NT2/D1 (cell line): ENCODE measurements around the gene MYBPH.

Experiments
- SUZ12 ChIP-seq: IDR thresholded peaks from 2 replicates; pipeline ENCODE4 v1.6.1; 2011; ENCODE audit not compliant: insufficient read length, insufficient read depth; ENCODE audit errors: extremely low read depth
- YY1 ChIP-seq: IDR thresholded peaks from 2 replicates; pipeline ENCODE4 v1.6.1; 2011; ENCODE audit not compliant: insufficient read length, insufficient read depth

DNA sequence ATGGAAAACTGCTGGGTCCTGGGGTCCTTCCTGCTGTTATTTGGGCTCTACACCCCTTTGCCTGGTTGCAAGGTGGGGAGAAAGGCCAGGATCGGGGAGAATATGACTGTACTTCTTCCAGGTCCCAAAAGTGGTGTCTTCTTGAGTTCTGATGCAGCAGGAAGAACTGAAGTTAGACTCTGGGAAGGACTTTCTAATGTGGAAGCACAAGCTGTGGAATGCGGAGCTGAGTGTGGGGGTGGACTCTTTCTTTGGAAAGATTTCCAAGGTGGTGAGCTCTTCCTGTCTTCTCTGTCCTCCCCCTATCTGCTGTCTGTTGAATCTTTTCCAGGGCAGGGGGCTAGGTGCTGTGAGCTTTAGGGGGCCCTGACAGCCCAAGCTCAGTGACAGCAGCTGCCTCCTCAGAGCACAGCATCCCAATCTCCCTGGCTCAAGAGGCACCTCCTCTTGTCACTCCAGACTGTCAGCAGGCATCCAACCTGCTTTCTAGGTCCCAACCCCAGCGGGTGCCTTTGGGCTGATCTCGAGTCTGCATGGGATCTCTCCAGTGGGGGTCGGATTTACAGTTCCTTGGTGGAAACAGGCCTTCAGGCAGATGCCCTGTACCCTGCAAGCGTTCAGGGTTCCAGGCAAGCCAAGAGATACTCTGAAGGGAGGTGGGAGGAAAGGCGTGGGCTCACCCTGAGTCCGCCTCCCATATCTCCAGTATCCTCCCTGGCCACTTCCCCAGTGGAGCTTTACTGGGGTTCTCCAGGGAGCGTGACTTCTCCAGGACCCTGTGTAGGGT lies 24.9 kb downstream of the MYBPH start:
- no peak for TF ChIP-seq SUZ12
- no peak for TF ChIP-seq YY1
